Testis (tissue), 2 donors: ENCODE results near the gene GNL3.

Experiments
- POLR2A ChIP-seq: fragments of 450-650 bp; IDR thresholded peaks from one replicate; pipeline ENCODE4 v1.6.1; 2017; ENCODE audit warnings: antibody characterized with exemption, mild to moderate bottlenecking, moderate library complexity
- TF ChIP-seq, protein P1 (sequence below), 3 experiments: fragments of 450-650 bp in 2 of 3; fragments of 200-600 bp in 1 of 3; sonication (generic) in 1 of 3; IDR thresholded peaks; one replicate each; pipeline ENCODE4 v1.5.1; 2016 to 2019; ENCODE audit warnings: antibody characterized with exemption in 3 of 3, mild to moderate bottlenecking in 2 of 3, moderate library complexity in 1 of 3

DNA sequence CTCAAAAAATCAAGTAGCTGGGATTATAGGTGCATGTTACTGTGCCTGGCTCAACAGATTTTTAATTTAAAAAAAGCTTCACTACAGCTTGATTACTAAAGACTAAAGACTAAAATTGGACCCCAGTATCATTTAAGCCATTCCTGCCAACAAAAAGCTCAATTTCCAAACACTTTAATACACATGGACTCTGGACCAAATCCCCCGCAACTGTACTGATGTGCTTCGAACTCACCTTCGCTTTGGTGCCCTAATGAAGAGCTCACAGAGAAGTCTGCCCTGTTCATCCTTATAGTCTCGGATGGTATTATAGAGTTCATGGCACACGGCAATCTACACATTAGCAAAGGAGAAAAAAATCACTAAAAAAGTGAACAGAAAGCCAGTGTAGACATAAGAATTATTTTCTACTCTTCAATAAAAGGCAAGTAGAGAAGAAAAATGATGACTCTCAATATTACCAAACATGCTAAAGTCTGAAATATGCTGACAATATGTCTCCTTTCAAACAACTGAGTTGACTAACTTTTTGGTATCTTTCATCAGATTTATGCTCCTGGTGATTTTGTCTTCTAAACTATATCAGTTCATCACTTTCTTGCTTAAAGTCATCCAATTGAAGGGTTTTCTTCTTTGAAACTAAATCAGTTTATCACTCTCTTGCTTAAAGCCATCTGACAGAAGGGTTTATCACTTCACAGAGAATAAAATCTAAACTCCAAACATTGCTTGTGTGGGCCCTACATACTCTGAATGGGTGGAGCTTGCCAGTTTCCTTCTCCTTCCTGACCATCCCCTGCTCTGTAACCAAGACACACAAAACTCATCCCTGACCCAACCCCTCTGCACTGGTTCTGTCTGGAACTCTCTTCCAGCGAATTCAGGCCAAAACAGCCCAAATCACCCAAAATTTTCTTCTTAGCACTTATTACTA, 7.3 kb upstream of the GNL3 start:
- TF ChIP-seq, protein P1, sequence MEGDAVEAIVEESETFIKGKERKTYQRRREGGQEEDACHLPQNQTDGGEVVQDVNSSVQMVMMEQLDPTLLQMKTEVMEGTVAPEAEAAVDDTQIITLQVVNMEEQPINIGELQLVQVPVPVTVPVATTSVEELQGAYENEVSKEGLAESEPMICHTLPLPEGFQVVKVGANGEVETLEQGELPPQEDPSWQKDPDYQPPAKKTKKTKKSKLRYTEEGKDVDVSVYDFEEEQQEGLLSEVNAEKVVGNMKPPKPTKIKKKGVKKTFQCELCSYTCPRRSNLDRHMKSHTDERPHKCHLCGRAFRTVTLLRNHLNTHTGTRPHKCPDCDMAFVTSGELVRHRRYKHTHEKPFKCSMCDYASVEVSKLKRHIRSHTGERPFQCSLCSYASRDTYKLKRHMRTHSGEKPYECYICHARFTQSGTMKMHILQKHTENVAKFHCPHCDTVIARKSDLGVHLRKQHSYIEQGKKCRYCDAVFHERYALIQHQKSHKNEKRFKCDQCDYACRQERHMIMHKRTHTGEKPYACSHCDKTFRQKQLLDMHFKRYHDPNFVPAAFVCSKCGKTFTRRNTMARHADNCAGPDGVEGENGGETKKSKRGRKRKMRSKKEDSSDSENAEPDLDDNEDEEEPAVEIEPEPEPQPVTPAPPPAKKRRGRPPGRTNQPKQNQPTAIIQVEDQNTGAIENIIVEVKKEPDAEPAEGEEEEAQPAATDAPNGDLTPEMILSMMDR (IDR thresholded peaks at IDR 0.05), result no peak
- no peak for TF ChIP-seq POLR2A
